Hippocampal formation (tissue), 2 donors: Measurements from ENCODE around the gene LOXL3.

ENCODE experiments used
- DNase-seq, 2 donors: peaks; one replicate each; lab custom pipeline; 2025; lab: John Stamatoyannopoulos, UW

The LOXL3 gene

GRCh38 chr2:74505448-74506246 is 48.1 kb downstream of the LOXL3 start:
- DNase-seq: no peak

DNA sequence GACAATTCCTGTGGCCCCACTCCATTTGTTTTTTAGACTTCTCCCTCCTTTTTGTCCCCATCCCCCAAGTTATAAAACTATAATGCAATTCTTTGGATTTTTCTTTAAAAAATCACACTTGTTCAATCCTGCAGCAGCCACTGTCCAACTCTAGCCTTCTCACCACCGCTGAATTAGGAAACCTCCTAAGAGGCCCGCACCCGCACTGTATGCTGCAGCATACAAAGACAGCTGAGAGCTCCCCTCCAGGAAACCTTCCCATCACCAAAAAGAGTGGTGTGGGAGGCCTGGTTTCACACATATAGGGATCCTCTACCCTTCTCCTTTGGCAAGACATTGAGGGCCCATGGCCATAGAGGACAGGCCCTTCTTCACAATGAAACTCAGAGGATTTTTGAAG is 49.2 kb downstream of the LOXL3 start:
- DNase-seq: no peak

GRCh38 chr2:74503506-74504475 is 50.0 kb downstream of the LOXL3 start:
- no peak for DNase-seq

- no peak for DNase-seq
Observed at GRCh38 chr2:74502720-74503505, 50.8 kb downstream of the LOXL3 start.

GRCh38 chr2:74502147-74502719 is 51.5 kb downstream of the LOXL3 start:
- DNase-seq: no peak

DNA sequence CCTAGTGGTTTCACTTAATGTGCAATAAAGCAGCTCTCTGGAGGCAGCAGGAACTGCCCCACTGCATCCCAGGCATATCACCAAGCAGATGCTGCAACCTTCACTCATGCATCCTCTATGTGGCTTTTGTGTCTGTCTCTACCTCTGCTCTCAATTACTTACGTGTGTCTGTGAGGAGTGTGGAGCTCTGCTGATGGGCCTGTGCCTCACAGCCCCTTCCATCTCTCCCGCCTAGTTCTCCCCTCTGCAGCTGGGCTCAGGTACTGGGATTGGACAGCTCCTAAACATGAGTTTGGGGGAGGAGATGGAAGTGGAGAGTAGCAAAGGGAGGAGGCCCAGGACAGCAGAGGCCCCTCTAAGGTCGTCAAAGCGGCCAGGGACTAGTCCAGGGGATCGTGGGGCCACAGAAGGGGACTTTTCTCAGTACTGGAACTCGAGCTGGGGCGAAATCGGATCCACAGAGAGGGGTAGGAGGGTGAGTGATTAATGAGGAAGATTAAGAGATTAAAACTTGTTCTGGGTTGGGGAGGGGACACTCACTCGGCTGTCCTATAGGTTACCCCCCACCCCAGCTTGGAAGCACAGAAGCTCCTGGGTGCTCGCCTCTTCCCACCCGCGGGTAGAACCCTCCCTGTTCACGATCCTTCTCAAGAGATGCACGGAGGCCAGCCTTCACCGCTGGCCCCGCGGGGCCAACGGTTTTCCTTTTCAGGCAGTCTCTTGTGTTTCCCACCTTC is 52.2 kb downstream of the LOXL3 start:
- DNase-seq: no peak

GRCh38 chr2:74500578-74500946 is 53.2 kb downstream of the LOXL3 start:
- no peak for DNase-seq

GRCh38 chr2:74499940-74500577 is 53.7 kb downstream of the LOXL3 start:
- DNase-seq: no peak

DNA sequence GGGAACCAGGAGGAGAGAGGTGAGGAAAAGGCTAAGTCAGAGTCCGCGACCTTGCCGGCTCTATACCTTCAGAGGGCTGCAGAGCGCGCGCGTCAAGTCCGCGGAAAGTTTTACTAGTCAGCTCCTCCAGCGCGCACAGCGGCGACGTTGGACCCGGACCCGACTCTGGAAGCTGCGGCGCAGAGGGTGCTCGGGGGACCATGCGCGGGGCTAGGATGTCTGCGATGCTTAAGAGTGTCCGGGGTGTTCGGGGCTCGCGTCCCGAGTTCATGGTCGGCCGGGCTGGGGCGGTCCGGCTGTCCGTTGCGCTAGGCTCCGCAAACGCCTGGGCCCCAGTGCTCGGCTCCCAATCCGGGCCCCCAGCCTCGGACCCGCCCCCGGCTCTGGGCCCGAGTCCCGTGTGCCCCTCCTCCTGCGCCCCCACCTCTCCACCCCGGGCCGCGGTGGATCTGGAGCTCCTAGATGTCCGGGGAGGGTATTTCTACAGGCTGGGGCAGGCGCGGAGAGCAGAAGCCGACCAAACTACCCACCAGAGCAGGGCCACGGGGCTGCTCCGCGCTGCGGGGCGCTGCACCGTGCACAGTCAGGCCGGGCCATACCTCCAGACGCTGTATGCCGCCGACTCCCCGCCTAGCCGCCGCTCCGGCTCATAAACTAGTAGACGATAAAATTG is 54.3 kb downstream of the LOXL3 start, which contains the start of gene LBX2:
TSS of gene LBX2 (minus strand) at position 337 of the 673 bp plus-strand sequence. CDS start at position 271, 66 bp downstream.
- no peak for DNase-seq

GRCh38 chr2:74498500-74499266 is 55.1 kb downstream of the LOXL3 start:
- no peak for DNase-seq

GRCh38 chr2:74497777-74498499 is 55.8 kb downstream of the LOXL3 start:
- no peak for DNase-seq

- DNase-seq: no peak
Observed at GRCh38 chr2:74496997-74497776, 56.6 kb downstream of the LOXL3 start.

DNA sequence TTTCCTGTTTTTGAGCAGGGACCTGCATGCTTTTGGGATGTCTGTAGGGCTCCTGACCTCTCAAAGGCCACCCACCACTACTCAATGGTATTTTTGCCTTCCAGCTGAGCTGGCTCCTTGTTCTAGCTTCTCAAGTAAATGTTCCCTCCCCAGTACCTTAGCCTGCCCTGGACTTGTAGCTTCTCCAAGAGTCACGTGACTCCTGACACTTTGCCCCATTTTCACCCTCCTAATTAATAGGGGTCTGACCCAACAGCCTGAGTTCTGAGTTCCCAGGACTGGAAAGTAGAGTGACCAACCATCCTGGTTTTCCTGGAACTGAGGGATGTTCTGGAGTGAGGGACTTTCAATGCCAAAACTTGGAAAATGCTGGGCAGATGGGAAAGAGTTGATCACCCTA is 58.3 kb downstream of the LOXL3 start:
- DNase-seq: no peak

DNA sequence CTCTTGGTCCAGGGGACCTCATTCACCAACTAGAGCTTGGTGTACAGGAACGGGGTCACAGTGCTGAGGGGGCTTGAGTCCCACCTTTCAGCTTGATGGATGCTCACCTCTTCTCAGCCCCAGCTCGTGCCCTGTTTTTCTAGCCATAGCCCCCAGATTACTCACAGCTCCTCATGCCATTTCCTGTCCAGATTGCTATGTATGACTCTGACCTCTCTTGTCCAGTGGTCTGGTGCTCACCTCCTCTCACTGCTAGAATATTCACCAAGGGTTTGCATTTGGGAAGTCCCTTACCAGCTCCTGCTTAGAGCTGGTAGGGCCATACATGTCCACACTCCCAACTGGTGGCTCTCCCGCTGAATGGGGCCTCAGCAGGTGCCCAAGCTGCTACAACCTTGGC is 60.2 kb downstream of the LOXL3 start:
- no peak for DNase-seq

DNA sequence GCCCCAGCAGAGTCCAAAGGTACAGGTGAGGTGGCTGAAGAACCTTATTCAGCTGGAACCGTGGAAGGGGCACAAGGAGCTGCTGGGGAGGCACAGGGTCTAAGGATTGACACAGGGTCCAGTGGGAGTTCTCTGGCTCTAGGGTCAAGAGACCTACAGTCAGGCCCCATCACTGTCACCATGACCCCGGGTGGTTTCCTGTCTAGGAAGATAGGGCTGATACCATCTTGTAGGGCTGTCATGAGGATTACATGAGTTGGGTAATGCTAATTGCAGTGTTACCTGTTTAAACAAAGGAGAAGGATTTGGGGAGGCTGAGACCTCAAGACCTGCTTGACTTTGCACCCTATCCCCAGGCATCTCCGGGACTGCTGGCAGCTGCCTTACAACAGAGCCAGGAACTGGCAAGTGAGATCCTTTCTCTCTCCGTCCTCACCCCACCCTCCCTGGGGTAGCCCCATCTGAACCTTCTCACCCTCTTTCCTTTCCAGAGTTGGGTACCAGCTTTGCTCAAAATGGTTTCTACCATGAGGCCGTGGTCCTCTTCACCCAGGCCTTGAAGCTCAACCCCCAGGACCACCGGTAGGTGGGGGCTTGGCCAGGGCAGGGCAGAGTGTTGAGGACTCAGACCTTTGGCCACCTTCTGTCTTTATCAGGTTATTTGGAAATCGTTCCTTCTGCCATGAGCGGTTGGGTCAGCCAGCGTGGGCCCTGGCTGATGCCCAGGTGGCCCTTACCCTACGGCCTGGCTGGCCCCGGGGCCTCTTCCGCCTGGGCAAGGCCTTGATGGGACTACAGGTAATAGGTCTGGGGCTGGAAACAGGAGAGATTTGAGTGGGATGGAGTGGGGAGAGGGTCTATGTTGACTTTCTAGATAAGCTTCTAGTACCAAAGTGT is 61.8 kb downstream of the LOXL3 start:
- no peak for DNase-seq

- DNase-seq: no peak
Observed at GRCh38 chr2:74489906-74490305, 63.8 kb downstream of the LOXL3 start.
